GM21619 (cell line): ENCODE results near the gene TYMP.

Experiments used
- ATAC-seq: cut with Tn5 transposase; IDR thresholded peaks from one replicate; pipeline ENCODE4 v1.9.1; 2021; ENCODE audit not compliant: unreplicated experiment

The TYMP gene

GRCh38 chr22:50563413-50564160 is 33.8 kb upstream of the TYMP start:
- ATAC-seq = no peak

DNA sequence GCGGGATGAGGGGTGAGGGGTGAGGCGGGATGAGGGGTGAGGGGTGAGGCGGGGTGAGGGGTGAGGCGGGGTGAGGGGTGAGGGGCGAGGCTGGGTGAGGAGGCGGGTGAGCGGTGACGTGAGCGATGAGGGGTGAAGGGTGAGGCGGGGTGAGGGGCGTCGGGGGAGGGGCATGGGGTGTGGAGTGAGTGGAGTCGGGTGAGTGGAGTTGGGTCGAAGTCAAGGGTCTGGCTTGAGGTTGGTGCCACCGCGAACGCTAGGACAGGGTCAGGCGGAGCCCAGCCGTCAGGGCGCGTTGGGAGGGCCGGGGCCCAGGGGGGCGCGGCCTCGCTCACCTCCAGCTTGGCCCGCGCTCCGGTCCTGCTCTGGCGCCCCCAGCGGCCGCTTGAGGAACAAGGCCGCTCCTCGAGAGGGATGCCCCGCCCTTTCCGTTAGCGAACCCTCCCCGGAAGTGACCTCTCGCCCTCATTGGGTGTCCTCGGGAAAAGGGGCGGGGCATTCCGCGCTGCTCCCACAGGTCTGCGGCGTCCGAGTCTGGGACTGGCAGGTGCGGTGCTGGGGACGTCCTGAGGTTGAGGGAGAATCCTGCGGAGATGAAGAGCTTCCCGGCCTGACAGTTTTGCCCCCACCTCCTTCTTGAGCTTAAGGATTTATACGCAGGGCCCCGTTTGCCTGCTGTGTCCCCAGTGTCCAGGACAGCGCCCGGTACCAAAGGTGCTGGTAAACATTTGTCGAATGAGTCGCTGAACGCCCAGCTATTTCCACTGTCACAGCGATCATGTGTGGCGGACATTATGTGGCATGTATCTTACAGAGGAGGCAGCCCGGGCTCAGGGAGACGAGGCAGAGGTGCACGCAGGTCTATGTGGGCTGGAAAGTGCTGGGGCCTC is 33.0 kb upstream of the TYMP start, which contains the start of gene SYCE3:
Gene SYCE3, minus strand, starts transcription at position 397 of the 890 bp plus-strand sequence. CDS start 6,514 bp downstream, outside the sequence.
- ATAC-seq = peak; percentile 89

DNA sequence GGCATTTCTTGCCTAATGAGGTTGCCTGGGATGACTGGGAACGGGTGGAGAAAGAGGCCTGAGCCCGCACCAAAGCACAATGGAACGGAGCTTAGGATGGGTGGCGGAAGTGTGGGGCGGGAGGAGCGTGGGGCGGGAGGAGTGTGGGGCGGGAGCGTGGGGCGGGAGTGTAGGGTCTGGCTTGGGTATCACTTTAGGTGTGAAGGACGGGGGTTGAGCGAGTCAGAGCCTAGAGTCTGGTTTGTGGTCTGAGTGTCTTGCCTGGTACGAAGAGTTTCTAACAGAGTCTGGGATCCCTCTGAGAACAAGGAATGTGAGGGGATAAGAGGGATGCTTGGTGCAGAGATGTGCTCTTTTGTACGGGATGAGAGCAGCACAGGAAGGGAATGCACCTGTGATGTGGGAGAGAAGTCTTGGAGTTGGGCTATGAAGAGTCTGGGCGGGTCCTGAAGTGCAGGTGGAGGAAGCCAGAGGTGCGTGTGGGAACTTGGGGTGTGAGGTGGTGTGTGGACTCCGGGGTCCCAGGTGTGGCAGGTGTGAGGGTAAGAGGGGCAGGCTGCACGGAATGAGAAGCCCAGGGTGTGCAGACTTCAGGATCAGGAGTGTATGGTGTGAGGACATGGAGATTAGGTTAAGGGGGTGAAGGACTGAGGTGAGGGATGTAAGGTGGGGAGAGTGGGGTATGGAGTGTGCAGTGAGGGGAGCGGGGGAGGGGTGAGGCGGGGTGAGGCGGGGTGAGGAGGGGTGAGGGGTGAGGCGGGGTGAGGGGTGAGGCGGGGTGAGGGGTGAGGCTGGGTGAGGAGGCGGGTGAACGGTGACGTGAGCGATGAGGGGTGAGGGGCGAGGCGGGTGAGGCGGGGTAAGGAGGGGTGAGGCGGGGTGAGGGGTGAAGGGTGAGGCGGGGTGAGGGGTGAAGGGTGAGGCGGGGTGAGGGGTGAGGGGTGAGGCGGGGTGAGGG is 31.9 kb upstream of the TYMP start:
- no peak for ATAC-seq

DNA sequence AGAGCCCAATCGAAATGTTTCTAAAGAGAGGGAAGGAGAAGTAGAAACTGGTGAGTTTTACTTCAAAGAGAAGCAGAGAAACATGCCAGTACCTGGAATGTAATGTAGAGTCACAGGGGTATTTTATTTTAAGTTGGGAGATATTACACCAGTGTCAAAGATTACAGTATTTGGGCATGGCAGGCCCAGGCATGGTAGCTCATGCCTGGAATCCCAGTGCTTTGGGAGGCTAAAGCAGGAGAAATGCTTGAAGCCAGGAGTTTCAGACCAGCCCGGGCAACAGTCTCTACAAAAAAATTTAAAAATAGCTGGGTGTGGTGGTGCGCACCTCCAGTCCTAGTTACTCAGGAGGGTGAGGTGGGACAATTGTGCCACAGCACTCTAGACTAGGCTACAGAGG is 30.2 kb upstream of the TYMP start:
- no peak for ATAC-seq

- ATAC-seq = no peak
Observed at GRCh38 chr22:50556703-50557102, 26.9 kb upstream of the TYMP start.

- no peak for ATAC-seq
Observed at GRCh38 chr22:50553310-50553709, 23.5 kb upstream of the TYMP start.

DNA sequence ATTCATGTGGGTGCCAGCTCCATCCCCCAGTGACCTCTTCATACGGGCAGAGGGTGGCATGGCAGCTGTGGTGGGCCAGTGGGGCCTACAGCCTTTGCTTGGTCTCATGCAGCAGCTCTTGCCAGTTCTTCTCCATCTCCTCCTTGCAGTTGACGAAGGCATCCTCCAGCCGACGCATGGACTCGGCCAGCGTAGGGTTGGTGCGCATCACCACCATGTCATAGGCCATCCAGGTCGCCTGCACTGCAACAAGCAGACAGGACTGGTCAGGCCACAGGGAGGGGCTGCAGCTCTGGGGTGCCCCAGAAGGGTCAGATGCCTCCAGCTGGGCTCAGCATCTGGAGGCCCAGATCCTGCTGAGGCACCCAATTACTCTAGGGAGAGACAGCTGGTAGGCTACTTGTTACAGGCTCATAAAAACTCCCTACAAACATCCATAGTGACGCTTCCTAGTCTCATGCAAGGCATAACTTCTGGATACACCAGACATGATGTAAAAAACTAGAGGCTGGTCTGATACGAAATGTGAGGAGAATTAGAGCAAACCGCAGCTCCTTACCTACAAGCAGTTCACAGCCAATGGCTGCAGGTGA is 21.4 kb upstream of the TYMP start:
- ATAC-seq = no peak

DNA sequence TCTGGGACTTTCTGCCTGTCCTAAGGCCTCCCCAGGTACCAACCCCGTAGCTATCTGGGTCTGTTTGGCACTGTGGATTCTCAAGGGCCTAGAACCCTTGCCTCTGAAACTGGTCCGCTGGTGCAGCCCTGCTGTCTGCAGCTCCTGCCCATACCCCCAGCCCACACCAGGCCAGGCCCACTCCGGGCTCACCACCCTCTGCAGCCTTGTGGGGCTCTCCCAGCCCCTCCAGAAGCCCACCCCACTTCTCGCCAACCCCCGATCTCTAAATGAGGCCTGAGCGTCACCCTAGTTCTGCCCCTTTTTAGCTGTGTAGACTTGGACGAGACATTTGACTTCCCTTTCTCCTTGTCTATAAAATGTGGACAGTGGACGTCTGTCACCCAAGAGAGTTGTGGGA is 20.6 kb upstream of the TYMP start:
- no peak for ATAC-seq

- ATAC-seq = no peak
Observed at GRCh38 chr22:50548921-50549790, 19.3 kb upstream of the TYMP start.

GRCh38 chr22:50548040-50548920 is 18.5 kb upstream of the TYMP start:
- no peak for ATAC-seq

GRCh38 chr22:50547263-50547985 is 17.6 kb upstream of the TYMP start:
- no peak for ATAC-seq

DNA sequence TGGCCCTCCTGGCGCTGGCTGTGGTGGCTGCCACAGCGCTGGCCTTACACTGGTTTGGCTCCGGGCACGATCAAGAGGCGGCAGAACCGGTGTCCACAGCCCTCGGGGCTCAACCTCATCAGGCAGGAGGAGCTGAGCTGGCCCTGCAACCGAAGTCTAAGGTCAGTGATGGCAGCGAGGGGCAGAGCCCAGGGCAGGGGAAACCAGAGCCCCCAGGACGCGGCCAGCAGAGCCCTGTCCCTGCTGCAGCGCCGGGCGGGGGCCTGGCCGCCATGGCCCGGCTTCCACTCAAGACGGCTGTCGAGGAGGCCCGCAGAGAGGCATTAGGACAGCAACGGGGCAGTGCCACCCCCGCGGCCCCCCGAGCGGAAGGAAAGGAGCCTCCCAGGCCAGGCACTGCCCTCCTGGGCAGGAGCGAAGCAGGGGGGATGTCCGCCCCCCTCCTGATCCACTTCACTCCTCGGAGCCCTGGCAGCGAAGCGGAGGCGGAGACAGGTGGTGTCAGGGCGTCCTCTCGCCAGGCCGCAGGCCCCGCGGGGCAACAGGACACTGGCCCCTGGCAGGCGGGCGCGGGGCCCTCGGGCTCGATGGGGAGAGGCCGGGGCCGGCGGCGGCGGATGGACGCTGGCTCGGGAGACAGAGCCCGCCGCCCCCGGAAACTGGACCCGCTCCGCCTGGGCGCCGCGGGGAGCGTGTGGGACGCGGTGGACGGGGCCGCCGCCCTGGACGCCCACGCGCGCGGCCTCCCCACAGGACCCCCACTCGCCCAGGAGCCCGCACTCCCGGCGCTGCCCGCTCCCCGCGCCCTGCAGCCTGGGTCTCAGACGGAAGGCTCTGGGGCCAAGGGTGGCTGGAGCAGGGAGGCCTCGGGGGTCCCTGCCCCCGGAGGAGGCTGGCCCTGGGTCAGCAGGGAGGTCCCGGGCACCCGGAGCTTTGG is 16.8 kb upstream of the TYMP start:
- ATAC-seq = no peak

GRCh38 chr22:50545522-50546325 is 15.9 kb upstream of the TYMP start, which contains the start of gene KLHDC7B:
KLHDC7B (plus strand) TSS chr22:50545899; CDS start chr22:50546244, 345 bp downstream.
- no peak for ATAC-seq

- no peak for ATAC-seq
Observed at GRCh38 chr22:50544746-50545253, 15.0 kb upstream of the TYMP start.

GRCh38 chr22:50544078-50544745 is 14.4 kb upstream of the TYMP start:
- no peak for ATAC-seq
